GM15510 (cell line): ENCODE results near the gene TSFM.

Experiments used
- POLR2A ChIP-seq: IDR thresholded peaks from 3 replicates; pipeline ENCODE4 v1.6.1; 2011; ENCODE audit warnings: borderline replicate concordance; ENCODE audit not compliant: insufficient read length; ENCODE audit errors: extremely low read depth

Gene TSFM

DNA sequence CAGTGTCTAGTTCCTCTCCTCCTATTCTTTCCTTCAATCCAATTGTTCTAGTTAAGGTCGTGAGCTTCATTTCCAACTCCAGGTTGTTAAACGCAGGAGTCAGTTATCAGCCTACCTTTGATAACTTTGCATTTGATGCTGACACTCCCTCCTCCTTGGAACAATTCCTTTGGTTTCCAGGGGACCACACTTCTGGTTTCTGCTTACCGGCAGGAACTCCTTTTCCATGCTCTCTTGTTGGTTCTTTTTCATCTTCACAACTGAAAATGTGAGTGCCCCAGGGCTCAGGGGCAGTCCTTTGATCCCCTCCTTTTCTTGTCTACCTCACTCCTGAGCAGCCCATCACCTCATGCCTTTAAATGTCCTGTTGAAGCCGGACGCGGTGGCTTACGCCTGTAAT is 5.2 kb upstream of the TSFM start:
- no peak for TF ChIP-seq POLR2A

DNA sequence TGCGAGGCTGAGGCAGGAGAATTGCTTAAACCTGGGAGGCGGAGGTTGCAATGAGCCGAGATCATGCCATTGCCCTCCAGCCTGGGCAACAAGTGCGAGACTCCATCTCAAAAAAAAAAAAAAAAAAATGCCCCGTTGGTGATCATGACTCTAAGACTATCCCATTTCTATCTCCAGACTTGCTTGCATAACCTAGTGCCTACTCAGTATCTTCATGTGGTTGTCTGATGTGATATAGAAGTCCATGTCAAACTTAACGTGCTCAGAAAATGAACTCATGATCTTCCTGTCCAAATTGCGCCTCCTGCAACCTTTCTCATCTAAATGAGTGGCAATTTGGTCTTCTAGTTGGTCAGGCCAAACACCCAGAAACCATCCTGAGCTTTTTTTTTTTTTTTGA is 4.7 kb upstream of the TSFM start:
- no peak for TF ChIP-seq POLR2A

DNA sequence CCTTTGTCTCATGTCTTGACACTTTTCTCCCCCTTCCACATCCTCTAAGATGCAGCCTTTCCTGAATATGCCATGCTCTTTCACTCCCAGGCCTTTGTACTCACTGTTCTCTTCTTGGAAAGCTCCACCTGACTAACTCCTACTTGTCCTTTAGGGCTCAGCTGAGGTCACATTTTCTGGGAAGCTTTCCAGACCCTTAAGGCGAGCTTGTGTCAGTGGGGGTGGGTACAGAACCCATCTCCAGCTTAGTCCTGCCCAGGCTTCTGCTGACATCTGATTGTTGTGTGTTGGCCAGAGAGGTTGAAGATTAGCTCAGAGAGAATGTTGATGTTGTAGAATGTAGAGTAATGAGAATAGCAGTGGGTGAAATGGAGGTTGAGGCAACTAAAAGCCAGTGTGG is 2.9 kb upstream of the TSFM start:
- TF ChIP-seq POLR2A: no peak

DNA sequence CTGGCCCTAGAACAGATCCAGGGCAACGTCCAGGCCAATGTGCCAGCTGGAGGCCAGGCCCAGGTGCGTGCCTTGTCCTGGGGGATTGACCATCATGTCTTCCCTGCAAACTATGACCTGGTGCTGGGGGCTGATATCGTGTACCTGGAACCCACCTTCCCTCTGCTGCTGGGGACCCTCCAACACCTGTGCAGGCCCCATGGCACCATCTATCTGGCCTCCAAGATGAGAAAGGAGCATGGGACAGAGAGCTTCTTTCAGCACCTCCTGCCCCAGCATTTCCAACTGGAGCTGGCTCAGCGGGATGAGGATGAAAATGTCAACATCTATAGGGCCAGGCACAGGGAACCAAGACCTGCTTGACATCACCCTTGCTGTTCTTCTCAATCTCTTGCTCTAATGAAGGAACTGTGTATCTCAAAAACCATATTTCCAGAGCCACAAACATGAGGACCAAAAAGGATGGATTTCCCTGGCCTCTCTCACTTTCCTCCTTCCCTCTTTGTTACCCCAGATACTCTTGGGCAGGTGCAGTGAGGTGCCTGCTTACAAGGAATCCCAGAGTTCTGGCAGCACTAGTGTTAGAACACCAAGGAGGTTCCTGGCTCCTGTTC is 2.2 kb upstream of the TSFM start:
- TF ChIP-seq POLR2A: no peak

DNA sequence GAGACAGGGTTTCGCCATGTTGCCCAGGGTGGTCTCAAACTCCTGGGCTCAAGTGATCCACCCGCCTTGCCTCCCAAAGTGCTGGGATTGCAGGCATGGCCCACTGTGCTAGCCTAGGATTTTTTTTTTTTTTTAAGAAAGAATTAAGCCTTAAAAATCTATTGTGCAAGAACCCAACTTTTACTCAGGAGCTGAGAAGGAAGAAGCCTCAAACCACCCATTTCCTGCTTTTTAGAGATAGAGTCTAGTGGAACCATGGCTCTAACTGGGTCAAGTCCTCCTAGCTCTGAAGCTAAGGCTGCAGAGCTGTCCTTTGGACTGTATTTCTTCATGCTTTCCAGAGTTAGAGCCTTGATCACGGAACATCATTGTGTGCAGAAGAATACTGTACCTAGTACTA is 1.3 kb upstream of the TSFM start:
- no peak for TF ChIP-seq POLR2A

DNA sequence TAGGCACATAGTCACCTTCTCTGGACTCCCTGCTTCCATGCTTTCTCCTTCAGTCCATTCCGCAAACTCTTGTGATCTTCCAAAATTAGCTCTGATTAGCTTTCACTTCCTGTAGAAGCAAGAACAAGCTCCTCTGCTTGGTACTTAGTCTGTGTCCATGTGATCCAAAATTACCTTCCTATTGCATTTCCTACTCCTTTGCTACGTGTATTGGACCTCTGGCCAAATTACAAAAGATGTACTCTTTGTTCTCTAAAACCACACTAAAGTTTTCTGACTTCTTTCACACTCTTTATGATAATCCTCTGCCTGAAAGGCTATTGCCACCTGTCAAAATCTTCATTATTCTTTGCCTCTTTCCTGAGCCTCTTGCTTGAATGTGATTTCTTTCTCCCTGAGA is 786 bp upstream of the TSFM start:
- no peak for TF ChIP-seq POLR2A

DNA sequence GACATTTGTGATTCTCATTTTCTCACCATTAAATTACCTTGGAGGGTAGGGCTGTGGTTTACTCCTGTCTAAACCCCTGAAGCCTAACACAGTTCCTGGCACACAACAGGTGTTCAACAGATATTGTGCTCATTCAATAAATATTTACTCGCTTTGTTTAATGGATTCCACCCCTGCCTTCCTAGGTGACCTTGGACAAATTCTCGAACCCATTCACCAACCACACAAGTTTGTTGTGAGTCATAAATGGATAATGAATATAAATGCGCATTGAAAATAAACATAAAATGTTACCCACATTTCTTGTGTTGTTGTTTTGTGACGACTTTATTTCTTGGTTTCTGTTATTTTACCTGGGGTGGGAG is 362 bp upstream of the TSFM start:
- no peak for TF ChIP-seq POLR2A

DNA sequence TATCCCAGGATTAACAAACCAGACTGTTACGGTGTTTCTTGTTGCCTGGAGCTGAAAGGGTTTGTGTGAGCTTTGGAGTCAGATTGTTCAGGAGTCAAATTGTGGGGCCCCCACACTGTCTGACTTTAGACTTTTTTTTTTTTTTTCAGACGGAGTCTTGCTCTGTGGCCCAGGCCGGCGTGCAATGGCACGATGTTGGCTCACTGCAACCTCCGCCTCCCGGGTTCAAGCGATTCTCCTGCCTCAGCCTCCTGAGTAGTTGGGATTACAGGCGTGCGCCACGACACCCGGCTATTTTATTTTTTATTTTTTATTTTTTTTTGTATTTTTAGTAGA is 847 bp downstream of the TSFM start:
- no peak for TF ChIP-seq POLR2A

- TF ChIP-seq POLR2A: no peak
These were observed 1.3 kb downstream of the TSFM start for GRCh38 chr12:57783861-57784260.

GRCh38 chr12:57793920-57794319 is 11.3 kb downstream of the TSFM start:
- no peak for TF ChIP-seq POLR2A

DNA sequence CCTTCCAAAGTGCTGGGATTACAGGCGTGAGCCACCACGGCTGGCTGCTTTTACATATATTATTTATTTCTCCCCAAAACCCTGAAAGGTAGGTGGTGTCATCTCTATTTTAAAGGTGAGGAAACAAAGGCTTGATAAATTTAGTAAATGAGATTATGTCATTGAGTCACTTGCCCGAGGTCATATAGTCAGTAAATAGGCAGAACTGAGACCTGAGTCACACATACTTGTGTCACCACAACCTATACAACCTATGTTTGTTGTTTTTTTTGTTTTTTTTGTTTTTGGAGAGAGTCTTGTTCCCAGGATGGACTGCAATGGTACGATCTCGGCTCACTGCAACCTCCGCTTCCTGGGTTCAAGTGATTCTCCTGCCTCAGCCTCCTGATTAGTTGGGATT is 12.8 kb downstream of the TSFM start:
- no peak for TF ChIP-seq POLR2A

DNA sequence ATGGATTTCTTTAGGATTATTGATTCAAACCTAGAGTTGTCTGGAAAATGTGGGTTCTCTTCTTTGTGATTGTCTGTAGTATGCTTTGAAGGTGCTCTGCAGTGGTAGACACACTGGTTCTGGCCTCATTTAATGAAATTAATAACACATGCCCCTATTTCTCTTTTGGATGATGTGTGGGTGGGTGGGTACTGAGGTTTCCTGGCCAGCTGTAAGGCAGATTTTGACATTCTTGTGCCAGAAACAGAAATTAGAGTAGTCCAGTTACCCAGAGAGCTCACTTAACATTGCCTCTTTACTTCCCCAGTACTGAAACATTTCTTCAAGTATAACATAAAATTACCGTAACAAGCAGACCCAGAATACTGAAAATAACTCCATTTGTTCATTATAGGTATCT is 14.4 kb downstream of the TSFM start:
- TF ChIP-seq POLR2A: no peak

- TF ChIP-seq POLR2A: no peak
These were observed 15.3 kb downstream of the TSFM start for GRCh38 chr12:57797933-57798332.

DNA sequence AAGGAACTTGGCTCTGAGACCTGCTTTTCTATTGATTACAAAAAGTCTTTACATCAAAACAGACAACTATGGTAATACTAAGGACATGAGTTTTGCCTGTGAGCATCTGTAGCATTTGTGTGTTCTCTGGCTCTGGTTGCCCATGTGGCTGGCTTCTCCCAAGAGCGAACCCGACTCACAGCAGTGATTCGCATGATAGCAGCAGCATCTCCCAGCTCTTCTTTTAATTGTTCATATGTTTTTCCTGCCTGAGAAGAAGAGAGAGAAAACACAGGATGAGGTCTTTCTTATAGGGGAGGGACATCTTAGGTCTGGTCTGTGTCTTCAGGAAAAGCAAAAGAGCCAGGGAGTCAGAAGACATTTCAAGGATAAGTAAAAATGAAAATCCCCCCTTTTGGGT is 18.4 kb downstream of the TSFM start:
- no peak for TF ChIP-seq POLR2A

DNA sequence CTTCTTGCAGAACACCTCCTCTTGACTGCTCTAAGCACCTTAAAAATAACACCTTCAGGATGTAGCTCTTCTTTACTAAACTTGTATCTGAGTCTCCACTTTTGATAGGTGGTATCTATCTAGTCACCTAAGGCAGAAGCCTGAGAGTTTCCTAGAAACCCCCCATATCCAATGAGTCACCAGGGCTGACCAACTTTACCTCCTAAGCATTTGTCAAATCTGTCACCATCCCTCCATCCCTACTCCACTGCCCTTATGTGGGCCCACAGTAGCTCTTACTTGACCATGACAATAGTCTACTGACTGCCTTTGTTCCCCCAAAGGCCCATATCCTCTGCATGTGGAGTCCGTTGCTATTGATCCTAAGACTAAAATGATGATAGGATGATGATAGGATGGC is 20.0 kb downstream of the TSFM start:
- TF ChIP-seq POLR2A: no peak

DNA sequence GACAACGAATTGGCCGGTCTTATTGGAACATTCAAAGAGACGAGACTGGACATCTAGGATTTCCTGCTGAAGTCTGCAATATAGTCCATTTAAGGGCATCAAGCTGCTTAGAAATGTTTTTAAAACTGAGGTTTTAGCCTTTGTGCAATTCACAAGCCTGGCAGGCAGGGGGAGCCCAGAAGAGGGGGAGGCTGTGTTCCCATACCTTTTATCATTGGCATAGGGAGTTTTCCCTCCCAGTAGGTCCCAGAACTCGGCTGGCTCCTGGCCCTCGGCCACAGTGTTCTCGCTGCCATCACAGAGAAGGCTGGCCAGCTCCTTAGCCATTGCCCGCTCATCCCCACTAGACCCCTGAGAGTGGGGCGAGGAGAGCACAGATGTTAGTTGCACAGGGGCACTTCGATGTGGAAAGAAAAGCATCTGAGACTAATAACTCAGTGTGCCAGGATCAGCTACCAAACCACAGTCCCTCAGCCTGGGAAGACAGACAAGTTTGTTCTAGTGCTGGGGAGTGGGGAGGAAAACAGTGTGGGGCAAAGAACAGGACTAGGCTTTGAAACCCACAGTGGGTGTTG is 20.8 kb downstream of the TSFM start:
- TF ChIP-seq POLR2A: no peak

- no peak for TF ChIP-seq POLR2A
These were observed 24.1 kb downstream of the TSFM start for GRCh38 chr12:57806677-57807076.
